Measurements from ENCODE around the gene NALCN.

NALCN gene

DNA sequence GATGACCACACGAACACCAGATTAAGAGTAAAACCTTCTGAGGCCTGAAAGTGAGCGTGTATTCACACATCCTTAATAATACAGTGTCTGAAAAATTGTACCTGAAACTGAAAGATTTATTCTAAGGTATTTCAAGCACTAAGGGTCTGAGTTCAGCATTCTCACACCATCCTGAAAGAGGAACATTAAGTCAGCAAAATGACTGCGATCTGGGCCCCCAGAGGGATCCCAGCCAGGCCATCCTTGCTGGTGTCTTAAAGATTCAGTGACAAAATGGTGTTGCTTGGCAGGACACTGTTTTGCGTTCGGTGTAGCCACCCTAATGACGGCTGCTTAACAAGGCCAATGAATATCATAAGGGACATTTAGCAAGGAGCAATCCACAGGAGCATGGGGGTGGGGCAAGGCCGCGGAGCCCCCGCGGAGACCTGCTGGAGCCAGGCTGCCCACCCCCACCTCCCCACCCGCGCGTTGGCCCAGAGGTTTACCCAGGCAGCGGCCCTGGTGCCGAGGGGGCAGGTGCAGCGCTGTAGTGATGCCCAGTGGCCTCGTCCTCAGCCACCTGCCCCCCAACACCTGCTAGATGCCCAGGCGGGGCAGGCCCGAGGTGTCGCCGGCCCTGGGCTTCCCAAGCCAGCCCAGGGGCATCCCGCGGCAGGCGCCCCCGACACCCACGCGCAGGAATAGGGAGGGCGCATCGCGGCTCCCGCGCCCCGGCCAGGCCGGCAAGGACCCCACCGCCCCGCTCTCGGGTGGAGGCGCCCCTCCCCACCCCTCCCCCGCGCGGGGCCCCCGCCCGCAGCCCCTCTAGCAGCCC, 742 bp downstream of the NALCN start:
- DNase-seq (ENCODE audit: low spot score), result no peak

DNA sequence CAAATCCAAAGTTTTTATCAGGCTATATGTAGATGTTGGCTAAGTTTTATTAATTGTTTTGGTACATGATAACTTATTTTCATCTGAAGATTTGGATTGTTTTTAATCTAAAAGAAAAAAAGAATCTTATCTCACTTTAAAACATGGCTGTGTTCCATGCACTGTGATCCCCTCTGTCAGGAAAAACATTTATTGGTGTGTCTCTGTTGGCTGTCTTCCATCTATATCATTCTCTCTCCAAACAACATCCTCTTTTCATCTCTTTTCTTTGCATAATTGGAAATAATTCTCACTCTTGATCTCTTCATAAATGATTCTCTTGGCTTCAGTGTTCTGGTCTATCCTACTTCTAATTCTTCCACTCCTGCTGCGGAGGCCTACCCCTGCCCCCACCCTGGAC, 4.2 kb downstream of the NALCN start:
- no peak for DNase-seq (ENCODE audit: low spot score)

DNA sequence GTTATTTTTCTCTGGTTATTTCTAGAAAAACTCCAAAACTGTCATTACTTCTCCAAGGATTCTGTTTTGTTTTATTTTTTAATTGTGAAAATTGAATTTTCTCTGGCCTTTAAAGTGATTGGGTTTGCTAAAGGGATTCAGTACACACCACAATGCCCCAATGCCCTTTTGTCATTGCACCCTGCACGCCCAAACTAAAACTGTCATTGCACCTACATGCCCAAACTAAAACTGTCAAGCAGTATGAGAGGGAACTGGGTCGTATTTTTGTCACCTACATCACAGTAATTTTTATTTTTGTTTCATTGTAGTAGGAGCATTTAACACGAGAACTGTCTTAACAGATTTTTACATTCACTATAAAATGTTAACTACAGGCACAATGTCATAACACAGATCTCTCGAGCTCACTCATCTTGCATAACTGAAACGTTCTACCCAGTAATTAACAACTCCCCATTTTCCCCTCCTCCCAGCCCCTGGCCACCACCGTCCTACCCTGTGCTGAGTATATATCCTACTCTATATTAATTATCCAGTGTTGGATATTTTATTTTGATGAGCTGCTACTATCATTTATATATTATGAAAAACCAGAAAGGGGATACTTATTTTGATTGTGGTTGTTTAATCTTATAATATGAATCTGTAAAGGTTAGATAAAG, 7.2 kb downstream of the NALCN start:
- no peak for DNase-seq (ENCODE audit: low spot score)

DNA sequence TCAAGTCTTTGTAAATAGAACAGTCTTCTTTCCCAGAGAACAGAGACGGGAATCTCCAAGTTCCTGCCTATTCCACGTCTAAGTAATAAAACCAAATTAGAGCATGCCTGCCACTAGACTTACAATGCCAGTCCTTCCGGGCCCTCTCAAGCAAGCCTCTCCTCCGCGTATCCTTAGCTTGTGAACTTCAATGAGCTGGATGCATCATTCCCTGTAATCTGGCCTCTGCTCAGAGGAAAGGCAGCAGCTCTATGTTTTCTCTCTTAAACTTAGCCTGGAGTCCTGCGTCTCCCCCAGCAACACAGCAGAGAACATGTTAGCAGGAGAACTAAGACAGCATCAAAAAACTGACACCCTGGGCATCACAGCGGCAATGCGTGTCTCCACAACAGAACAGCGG, 8.2 kb downstream of the NALCN start:
- no peak for DNase-seq (ENCODE audit: low spot score)

DNA sequence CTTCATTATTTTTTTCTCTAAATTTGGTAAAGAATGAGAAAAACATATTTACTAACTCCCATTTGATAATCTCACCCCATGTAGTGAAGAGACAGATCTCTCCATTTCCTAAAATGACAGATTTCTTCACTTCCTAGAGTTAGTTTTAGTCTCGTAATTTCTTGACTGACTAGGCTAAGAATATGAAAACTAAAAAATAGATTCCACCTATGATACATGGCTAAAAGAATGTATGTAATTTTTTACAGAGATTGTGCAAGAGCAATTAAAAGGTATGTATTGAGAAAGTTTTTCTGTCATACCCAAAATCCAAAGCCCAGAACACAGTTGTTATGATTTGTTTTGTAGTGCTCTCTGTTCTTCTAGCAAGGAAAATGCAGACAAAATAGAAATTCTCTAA, 9.5 kb downstream of the NALCN start:
- DNase-seq (ENCODE audit: low spot score), result no peak

DNA sequence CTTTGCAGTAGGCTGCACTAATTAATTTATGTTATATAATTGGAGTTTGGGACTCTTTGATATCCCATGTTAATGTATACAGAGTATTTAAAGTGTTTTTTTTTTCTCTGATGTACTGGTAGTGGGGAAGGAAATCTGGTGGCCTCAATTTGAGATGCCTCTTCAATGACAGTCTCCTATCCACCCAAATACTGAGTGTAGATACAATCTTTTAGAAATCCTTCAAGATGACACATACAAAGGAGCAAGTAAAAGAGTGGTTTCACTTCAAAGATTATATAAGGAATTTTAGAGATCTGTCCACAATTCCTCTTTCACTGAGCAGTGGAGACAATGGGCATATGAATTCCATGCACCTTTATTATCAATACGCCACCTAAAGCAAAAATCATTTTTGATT, 15.1 kb downstream of the NALCN start:
- no peak for DNase-seq (ENCODE audit: low spot score)

DNA sequence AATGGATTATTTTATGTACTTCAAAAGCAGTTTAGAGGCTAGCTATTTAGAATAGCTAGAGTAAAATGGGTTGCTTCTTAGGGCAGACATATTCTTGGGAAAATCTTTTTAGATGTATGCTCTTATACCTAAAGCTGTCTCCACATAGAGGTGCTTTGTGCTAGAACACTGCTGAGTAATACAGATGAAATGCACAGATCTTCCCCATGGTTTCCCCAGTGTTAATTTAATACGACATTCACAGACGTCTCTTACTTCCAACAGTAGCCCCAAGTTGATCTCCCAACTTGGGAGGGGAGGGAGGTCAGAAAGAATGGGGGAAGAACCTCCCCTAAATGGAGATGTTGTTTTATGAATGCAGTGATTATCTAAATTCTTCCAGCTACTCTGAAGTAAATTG, 16.9 kb downstream of the NALCN start:
- DNase-seq (ENCODE audit: low spot score), result no peak

DNA sequence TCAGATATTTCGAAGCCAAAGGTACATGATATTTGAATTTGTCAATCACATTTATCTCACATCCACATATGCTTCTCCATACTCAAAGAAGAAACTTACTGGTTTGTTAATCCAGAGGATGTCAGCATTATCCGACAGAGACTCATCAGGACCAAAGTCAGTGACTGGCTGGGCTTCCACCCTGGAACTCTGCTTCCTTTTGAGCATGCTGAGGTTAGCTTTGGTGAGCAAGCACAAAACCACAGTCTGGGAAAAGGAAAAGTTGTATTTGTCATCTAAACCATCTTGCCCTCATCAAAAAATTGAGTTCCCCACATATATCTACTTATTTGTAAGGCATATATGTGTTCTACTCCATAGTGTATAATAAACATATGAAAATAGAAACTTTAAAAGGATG, 17.4 kb downstream of the NALCN start:
- no peak for DNase-seq (ENCODE audit: low spot score)

DNA sequence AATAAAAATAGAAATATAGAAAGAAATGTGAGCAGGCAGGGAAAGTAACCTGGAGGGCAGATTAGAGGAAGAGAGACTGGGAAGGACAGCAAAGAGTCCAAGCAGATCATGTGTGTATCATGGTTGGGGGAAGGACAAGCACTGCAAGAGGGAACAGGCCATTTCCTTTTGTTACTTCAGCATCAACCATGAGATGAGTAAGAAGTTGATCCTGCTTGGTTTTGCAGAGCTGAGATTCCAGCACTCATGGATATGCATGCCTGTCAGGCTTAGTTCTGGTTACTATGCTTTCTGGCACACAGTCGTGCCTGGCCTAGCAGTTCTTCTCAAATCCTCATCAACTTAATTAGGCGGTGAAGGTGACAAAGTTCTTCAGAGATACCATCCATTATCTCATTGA, 18.1 kb downstream of the NALCN start:
- DNase-seq (ENCODE audit: low spot score), result no peak

DNA sequence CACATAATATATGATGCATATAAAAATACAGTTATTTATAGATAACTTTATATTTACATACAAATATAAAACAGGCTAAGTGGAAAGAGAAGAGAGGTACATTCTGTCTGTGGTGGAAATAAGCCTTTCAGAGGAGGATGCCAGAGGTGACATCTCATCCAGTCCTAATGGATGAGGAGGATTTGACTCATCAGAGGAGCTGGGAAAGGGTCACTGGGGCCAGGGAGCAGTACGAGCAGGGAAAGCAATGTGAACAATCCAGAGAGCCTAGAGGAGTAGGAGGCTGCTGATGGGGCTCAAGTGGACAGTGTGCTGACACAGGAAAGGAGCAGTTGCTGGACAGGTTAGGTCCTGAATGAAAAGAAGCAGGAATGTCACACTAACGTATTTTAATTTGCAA, 18.6 kb downstream of the NALCN start:
- no peak for DNase-seq (ENCODE audit: low spot score)

DNA sequence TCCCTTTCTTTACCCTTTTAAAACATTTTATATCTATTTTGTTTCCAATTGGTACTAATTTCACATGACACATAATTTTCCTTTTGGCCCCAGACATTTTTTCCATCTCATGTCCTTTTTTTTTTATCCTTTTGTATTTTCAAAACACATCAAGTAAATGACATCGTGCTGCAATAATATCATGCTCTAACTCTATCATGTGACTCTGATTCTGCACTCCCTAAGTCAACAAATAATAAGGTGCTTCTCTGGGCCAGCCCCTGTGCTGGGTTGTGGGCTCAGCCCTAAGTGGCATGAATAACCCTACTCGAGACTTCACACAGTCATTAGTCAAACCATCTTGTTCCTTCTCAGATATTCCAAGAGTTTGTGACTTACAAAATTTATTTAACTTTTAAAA, 21.7 kb downstream of the NALCN start:
- DNase-seq (ENCODE audit: low spot score), result no peak

DNA sequence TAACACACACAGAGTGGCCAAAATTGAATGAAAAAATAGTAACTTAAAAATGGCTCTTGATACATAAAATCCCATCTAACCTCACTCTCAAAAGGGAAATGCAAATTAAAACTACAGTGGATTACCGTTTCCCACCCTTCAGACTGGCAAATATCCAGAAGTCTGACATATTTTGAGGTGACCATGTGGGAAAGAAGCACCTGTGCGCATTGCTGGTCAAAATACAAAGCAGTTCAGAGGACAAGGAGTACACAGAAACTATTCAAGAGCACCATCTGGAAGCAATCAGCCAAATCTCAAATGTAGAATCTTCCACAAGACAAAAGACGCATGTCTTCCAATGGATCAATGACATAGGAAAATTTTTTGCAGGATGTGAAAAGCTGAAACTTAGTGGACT, 23.2 kb downstream of the NALCN start:
- DNase-seq (ENCODE audit: low spot score), result no peak

DNA sequence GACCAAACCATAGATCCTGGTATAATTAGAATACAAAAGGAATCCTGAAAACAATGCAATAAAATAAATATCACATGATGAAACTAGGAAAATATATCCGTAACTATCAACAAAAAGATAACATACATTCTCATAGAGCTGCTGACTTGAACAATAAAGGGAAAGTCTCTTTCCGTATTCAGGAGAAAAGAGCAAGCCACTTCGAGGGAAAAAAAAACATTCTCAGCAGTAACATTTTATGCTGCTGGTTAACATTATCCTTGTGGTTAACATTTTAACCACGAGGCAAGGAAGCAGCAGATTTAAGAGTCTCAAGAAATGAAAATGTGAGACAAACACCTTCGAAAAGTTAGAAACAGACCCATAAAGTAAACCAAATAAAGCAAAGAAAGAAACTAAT, 25.8 kb downstream of the NALCN start:
- no peak for DNase-seq (ENCODE audit: low spot score)

DNA sequence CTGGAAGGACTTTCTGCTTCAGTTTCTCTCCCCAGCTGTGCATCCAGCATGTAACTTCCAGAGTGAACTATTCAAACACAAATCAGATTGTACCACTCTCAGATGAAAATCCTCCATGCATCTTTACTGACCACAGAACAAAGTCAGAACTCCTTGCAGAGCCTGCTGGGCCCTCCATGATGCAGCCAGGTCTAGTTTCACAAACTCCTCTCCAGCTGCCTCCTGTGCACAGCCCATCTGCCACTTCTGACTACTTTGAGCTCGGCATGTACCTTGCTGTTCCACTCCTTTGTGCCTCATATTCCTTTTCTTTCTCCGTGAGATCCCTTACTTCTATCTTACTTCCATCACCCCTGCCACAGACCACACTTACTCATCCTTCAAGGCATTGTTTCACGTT, 31.4 kb downstream of the NALCN start:
- no peak for DNase-seq (ENCODE audit: low spot score)

DNA sequence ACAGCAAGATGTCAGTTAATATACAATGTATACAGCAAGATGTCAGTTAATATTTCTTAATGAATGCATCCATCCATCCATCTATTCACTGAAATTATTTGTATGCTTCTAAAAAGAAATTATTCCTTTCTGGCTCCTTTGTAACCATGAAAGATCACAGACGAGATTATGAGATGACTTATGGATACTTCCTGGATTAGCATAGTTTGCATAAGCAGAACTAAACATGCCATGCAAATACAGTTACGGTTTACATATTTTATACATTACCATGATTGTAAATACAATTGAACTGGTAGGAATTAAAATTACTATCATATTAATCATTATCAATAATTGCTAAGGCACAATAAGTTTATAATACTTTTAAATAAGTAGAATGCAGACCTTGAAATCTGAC, 32.7 kb downstream of the NALCN start:
- no peak for DNase-seq (ENCODE audit: low spot score)

DNA sequence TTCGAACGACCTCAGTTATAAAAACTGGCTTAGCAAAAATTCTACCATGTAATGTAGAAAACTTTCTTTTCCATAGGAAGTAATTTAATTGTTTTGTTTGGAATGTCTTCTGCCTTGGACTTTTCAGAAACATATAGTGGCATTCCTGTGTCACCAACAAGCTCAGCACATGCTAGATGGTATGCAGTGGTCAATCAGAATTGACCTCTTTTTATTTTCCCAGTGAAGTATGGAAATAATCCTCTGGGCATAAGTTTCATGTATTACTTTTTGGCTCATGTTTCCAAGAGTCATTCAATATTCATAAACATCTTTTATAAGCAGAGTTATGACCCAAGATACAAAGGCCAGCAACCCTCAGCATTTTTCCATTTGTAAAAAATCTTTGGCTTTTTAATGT, 33.6 kb downstream of the NALCN start:
- no peak for DNase-seq (ENCODE audit: low spot score)

DNA sequence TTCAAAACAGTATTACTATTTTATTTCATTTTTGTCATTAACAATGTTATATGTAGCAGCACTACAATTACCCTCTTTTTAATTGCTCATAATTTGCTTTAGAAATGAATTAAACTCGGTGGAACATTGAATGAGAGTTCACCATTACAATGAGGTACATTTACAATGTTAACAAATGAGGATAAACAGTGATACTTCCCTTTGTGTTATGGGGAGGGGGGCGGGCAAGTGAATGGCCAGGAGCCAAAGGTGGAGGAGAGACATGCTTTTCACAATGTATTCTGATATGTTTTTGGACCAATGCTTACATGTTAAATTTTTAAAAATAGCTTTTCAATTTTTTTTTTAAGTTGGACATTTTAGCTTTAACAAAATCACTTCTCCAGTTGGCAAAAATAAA, 34.2 kb downstream of the NALCN start:
- no peak for DNase-seq (ENCODE audit: low spot score)

DNA sequence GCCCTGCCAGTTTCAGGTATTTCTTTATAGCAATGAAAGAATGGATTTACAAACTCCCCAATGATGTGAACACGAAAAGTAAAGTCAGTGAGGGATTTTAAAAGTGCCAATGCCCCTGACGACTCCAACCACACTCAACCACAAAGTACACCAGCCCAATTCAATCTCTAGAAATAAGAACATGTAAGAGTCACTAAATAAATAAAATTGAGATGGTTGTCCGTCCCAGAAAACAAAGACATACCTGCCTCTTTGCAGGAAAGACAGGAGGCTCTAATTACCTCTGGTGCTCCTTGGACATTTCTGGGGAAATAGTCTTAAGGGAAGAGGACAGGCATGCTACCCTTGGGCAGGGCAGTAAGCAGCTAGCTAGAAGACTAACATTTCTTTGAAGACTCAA, 55.8 kb downstream of the NALCN start:
- DNase-seq (ENCODE audit: low spot score), result no peak

DNA sequence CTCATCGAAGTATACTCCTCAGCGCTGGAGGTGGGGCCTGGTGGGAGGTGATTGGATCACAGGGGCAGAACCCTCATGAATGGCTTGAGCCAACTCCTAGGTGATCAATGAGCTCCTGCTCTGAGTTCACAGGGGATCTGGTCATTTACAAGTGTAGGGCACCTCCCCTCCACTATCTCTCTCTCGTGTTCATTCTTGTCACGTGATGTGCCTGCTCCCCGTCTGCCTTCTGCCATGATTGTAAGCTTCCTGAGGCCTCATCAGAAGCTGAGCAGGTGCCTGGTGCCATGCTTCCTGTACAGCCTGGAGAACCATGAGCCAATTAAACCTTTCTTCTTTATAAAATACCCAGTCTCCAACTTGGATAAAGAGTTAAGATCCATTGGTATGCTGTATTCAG, 61.4 kb downstream of the NALCN start:
- no peak for DNase-seq (ENCODE audit: low spot score)

DNA sequence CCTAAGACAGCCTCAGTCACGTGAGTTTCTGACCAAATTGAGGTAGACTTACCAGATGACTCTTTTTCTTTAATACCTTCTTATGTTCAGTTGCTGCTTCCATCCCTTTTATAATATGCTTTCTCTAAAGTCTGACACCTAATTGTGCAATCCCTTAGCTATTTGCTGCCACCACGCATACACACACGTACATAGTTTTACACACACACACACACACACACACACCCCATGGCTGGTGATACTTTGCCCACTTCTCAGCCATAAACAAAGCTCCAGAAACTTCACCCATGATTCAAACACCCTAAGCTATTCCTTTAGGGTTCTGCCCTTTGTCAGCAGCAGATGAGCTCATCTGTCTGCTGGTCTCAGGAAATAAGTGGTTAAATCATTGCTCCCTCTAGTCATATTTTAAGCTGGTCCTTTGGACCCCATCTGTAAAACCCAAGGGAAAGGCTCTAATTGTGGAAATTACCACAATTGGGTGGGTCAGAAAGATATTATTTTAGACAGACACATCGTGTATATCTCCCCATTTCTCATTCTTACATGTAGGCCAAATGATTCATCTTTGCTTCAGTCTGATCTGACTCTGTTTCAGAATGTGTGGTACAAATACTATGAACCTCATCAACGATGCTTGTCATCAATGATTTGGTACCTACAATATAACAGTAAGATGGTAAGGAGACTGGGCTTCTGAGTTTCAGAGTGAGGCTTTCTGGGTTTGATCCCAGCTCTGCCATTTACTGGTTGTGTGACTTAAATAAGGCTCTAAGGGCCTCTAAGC, 69.2 kb downstream of the NALCN start:
- DNase-seq (ENCODE audit: low spot score), result no peak

DNA sequence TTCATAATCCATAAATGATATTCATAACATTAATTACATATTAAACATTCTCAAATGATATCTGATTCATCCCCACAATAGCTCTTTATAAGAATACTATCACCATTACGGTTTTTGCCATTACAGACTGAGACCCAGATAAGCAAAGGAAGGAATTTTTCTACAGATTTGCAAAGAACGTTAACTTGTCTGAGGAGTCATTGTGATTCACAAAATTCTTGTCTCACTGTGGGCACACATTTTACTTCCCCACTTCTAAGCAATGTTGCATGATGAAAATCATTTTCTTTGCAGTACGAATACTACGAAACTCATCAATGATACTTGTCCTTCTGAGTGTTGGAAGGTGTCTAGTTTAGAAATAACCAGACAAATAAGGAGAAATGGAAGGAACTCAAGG, 70.1 kb downstream of the NALCN start:
- DNase-seq (ENCODE audit: low spot score), result no peak

DNA sequence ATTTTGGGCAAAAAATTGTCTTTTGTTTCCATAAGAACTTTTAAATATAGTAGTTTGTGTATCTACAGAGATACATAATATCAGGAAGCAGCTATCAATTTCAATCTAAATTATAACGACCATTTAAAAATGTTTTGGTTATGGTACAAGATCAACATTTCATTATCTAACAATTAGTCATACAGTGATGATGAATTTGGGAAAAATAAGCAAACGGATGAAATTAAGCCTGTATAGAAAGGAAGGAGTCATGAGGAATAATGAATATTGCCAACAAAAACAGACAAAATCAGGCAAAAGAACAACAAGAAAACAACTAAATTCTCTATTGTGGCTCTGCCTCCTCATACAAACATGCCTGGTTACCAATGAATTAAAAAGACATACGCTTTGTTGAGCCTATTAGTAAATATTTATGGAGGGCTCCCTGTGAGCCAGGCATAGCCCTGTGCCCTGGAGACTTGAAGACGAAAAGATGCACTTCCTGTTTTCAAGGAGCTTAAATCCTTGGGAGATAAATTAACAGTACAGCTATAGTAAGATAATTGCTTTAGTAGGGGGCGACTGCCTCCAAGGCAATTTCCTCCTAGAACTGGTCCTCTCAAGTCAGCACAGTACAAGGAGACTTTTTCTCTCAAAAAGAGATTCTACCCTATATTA, 73.0 kb downstream of the NALCN start:
- no peak for DNase-seq (ENCODE audit: low spot score)

DNA sequence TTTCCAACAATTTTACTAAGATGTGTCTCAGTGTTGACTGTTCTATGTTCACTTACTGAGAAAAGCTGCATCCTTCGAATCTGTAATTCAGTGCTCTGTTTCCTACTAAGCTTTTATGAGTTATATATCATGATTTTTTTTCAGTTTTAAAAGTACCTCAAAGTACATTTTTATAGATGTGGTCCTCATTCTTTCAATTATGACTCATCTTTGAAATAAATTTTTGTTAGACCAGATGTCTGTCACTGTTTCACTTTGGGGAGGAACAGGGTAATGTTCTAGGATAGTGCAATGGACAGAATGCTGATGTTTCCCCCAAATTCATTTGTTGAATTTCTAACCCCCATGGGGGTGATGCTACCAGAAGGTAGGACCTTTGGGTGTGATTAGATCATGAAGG, 74.8 kb downstream of the NALCN start:
- DNase-seq (ENCODE audit: low spot score), result no peak

All from hematopoietic multipotent progenitor cell treated with erythropoietin and hydrocortisone succinate and interleukin-3 and kit ligand, for 15 days (in vitro differentiated cells).